MG63 (cell line): ENCODE results near the gene SDF4. TPM values are rescaled to one million over a fixed set of nuclear protein-coding genes. Genes with fewer than 3 reads are reported as not detected.

Source experiments
- DNase-seq: peaks from one replicate; pipeline ENCODE4 v3.0.0-alpha.2; 2020
- H3K27me3 ChIP-seq: fragments of 250-450 bp; sonication (Bioruptor Pico); 2 replicates; pipeline ENCODE4 v1.5.1; 2020; ENCODE audit warnings: mild to moderate bottlenecking, moderate library complexity
- H3K36me3 ChIP-seq: fragments of 250-450 bp; sonication (Bioruptor Pico); 2 replicates; pipeline ENCODE4 v1.5.1; 2020; ENCODE audit warnings: mild to moderate bottlenecking, moderate library complexity
- H3K4me3 ChIP-seq: fragments of 250-450 bp; sonication (Bioruptor Pico); 2 replicates; pipeline ENCODE4 v1.5.1; 2020; ENCODE audit warnings: mild to moderate bottlenecking, moderate library complexity
- H3K9me3 ChIP-seq: fragments of 250-450 bp; sonication (Bioruptor Pico); 2 replicates; pipeline ENCODE4 v1.5.1; 2020; ENCODE audit warnings: mild to moderate bottlenecking, moderate library complexity
- total RNA-seq: library from RNA; depleted of rRNA; stranded (reverse); fragments of >200 nt; shearing (Covaris generic); gene quantifications from 2 replicates; pipeline ENCODE4 v1.2.3, GENCODE V29; 2014; ENCODE audit warnings: low replicate concordance

Gene SDF4
- total RNA-seq, 1 experiment from 2014 or later, result 126 TPM

GRCh38 chr1:1225238-1225845 is 6.5 kb downstream of the SDF4 start:
- Histone ChIP-seq H3K36me3 (peaks cover 35% of the 10 kb centered on the region), H3K4me3 (no peak overlapping the region)
- no peak for DNase-seq

GRCh38 chr1:1223891-1224290 is 7.9 kb downstream of the SDF4 start:
- Histone ChIP-seq H3K9me3 (no peaks in the 10 kb centered on the region), H3K27me3 (no peaks in the 10 kb centered on the region), H3K36me3 (peaks cover 23% of the 10 kb centered on the region), H3K4me3 (no peak overlapping the region)
- DNase-seq, result no peak

More at GRCh38 chr1:1225238-1225845, 6.5 kb downstream of the SDF4 start:
- H3K9me3 ChIP-seq, result no peaks in the 10 kb centered on the region
- H3K27me3 ChIP-seq, result no peaks in the 10 kb centered on the region

GRCh38 chr1:1223321-1223720 is 8.5 kb downstream of the SDF4 start:
- no peak for DNase-seq
- Histone ChIP-seq H3K9me3 (no peaks in the 10 kb centered on the region), H3K27me3 (no peaks in the 10 kb centered on the region), H3K4me3 (no peak overlapping the region), H3K36me3 (peaks cover 17% of the 10 kb centered on the region)

- Histone ChIP-seq H3K9me3 (no peaks in the 10 kb centered on the region), H3K27me3 (no peaks in the 10 kb centered on the region), H3K36me3 (peaks cover 11% of the 10 kb centered on the region), H3K4me3 (no peak overlapping the region)
- DNase-seq, result no peak
Observed at GRCh38 chr1:1222575-1223225, 9.1 kb downstream of the SDF4 start.

GRCh38 chr1:1221887-1222574 is 9.8 kb downstream of the SDF4 start:
- DNase-seq, result no peak
- peaks cover 11% of the 10 kb centered on the region for H3K36me3 ChIP-seq
- H3K9me3 ChIP-seq, result no peaks in the 10 kb centered on the region
- H3K4me3 ChIP-seq, result no peak overlapping the region
- no peaks in the 10 kb centered on the region for H3K27me3 ChIP-seq

- no peaks in the 10 kb centered on the region for H3K9me3 ChIP-seq
- no peak for DNase-seq
- no peak overlapping the region for H3K4me3 ChIP-seq
- H3K36me3 ChIP-seq, result peaks cover 11% of the 10 kb centered on the region
- no peaks in the 10 kb centered on the region for H3K27me3 ChIP-seq
Observed at GRCh38 chr1:1220197-1220596, 11.6 kb downstream of the SDF4 start.

- DNase-seq, result no peak
- Histone ChIP-seq H3K27me3 (no peaks in the 10 kb centered on the region), H3K4me3 (no peak overlapping the region), H3K36me3 (peaks cover 11% of the 10 kb centered on the region), H3K9me3 (no peaks in the 10 kb centered on the region)
Observed at GRCh38 chr1:1219341-1219740, 12.5 kb downstream of the SDF4 start.

GRCh38 chr1:1218524-1219200 is 13.1 kb downstream of the SDF4 start:
- peaks cover 11% of the 10 kb centered on the region for H3K36me3 ChIP-seq

GRCh38 chr1:1217621-1218523 is 13.9 kb downstream of the SDF4 start:
- DNase-seq, result no peak
- peaks cover 6% of the 10 kb centered on the region for H3K36me3 ChIP-seq
- H3K4me3 ChIP-seq, result no peak overlapping the region
- no peaks in the 10 kb centered on the region for H3K9me3 ChIP-seq
- H3K27me3 ChIP-seq, result no peaks in the 10 kb centered on the region

More at GRCh38 chr1:1218524-1219200, 13.1 kb downstream of the SDF4 start:
- Histone ChIP-seq H3K4me3 (no peak overlapping the region), H3K27me3 (no peaks in the 10 kb centered on the region), H3K9me3 (no peaks in the 10 kb centered on the region)
- DNase-seq, result no peak

GRCh38 chr1:1216770-1217620 is 14.8 kb downstream of the SDF4 start:
- Histone ChIP-seq H3K36me3 (peaks cover 3% of the 10 kb centered on the region), H3K4me3 (no peak overlapping the region), H3K9me3 (no peaks in the 10 kb centered on the region), H3K27me3 (no peaks in the 10 kb centered on the region)
- DNase-seq, result no peak

- H3K27me3 ChIP-seq, result no peaks in the 10 kb centered on the region
- H3K9me3 ChIP-seq, result no peaks in the 10 kb centered on the region
- H3K36me3 ChIP-seq, result peaks cover 3% of the 10 kb centered on the region
- H3K4me3 ChIP-seq, result no peak overlapping the region
- DNase-seq, result no peak
Observed at GRCh38 chr1:1215881-1216605, 15.8 kb downstream of the SDF4 start.

- H3K4me3 ChIP-seq, result no peak overlapping the region
- H3K9me3 ChIP-seq, result no peaks in the 10 kb centered on the region
- peaks cover 3% of the 10 kb centered on the region for H3K36me3 ChIP-seq
- DNase-seq, result no peak
- no peaks in the 10 kb centered on the region for H3K27me3 ChIP-seq
Observed at GRCh38 chr1:1215080-1215676, 16.6 kb downstream of the SDF4 start.

GRCh38 chr1:1213345-1214265 is 18.2 kb downstream of the SDF4 start, which contains the start of gene TNFRSF4:
TSS of gene TNFRSF4 (minus strand) at chr1:1214153. CDS start at chr1:1214127, 26 bp downstream.
- Histone ChIP-seq H3K36me3 (peaks cover 3% of the 10 kb centered on the region), H3K9me3 (no peaks in the 10 kb centered on the region), H3K4me3 (no peak within 1 kb of the TSS), H3K27me3 (no peaks in the 10 kb centered on the region)
- no peak for DNase-seq
